Lung (tissue), 12 donors: Measurements from ENCODE around the gene TP63. TPM values are rescaled to one million over a fixed set of nuclear protein-coding genes. Genes with fewer than 3 reads are reported as not detected.
A peak's percentile ranks its signal among the peaks of the same experiment; 100 is the strongest.

Experiments used
- ATAC-seq: fragments of 200-7000 bp; cut with Tn5 transposase; one replicate; pipeline ENCODE4 v1.9.1; 2020; ENCODE audit warnings: moderate number of reproducible peaks; ENCODE audit not compliant: insufficient read depth, low FRiP score
- DNase-seq, 3 donors: peaks; one replicate each; pipeline ENCODE4 v3.0.0-alpha.2; 2013 to 2017
- H3K27ac ChIP-seq, 2 donors: one replicate each; pipeline ENCODE4 v1.5.1; 2013; ENCODE audit warnings: mild to moderate bottlenecking in 2 of 2, moderate library complexity in 2 of 2, control low read depth in 1 of 2, inconsistent platforms in 1 of 2, low read depth in 1 of 2, low read length in 1 of 2
- H3K27me3 ChIP-seq, 3 donors: one replicate each; pipeline ENCODE4 v1.5.1; 2013; ENCODE audit warnings: low read length in 2 of 3; ENCODE audit not compliant: control insufficient read depth in 3 of 3, insufficient read depth in 3 of 3
- H3K36me3 ChIP-seq, 4 donors: one replicate each; pipeline ENCODE4 v1.5.1; 2013; ENCODE audit warnings: low read length in 4 of 4, mild to moderate bottlenecking in 1 of 4, moderate library complexity in 1 of 4; ENCODE audit not compliant: control insufficient read depth in 4 of 4, insufficient read depth in 4 of 4
- H3K4me1 ChIP-seq, 5 donors: one replicate each; pipeline ENCODE4 v1.5.1; 2013; ENCODE audit warnings: low read length in 5 of 5, mild to moderate bottlenecking in 2 of 5, moderate library complexity in 1 of 5; ENCODE audit not compliant: control insufficient read depth in 5 of 5, insufficient read depth in 5 of 5
- H3K4me3 ChIP-seq: one replicate; pipeline ENCODE4 v1.5.1; 2013; ENCODE audit warnings: mild to moderate bottlenecking, control low read depth, moderate library complexity
- H3K9ac ChIP-seq, 2 donors: one replicate each; pipeline ENCODE4 v1.5.1; 2013; ENCODE audit warnings: low read length in 2 of 2, control low read depth in 1 of 2; ENCODE audit not compliant: insufficient read depth in 1 of 2
- H3K9me3 ChIP-seq, 4 donors: one replicate each; pipeline ENCODE4 v1.5.1; 2013; ENCODE audit warnings: low read length in 3 of 4, mild to moderate bottlenecking in 1 of 4, moderate library complexity in 1 of 4; ENCODE audit not compliant: control insufficient read depth in 4 of 4, insufficient read depth in 3 of 4
- CTCF ChIP-seq: IDR thresholded peaks from 2 replicates; pipeline ENCODE4 v1.5.1; 2012; ENCODE audit warnings: mild to moderate bottlenecking; ENCODE audit errors: control extremely low read depth, extremely low read depth
- WGBS, 2 donors: extraction: QIAGEN DNeasy Blood & Tissue Kit; methylation state at CpG; one replicate each; pipeline ENCODE4 v1.1.7; 2013; 5-methylcytosine and 5-hydroxymethylcytosine counted together
- polyA plus RNA-seq, 2 donors: library from polyadenylated mRNA; stranded (reverse); fragments of 200-250 nt; gene quantifications; one replicate each; pipeline ENCODE4 v1.2.1, GENCODE V29; 2013
- total RNA-seq, 2 donors: library from RNA; depleted of rRNA in 1 of 2; stranded (reverse); fragments of >200 nt in 1 of 2; gene quantifications; one replicate each; pipeline ENCODE4 v1.2.1, GENCODE V29; 2014 to 2021
- donor health status: control.
- donor health status: control.
- donor health status: Bipolar disorder and iron deficiency.
- donor health status: healthy.
- donor health status: DM: yes; HTN: yes; CAD: no.

Gene TP63
- total and polyA plus RNA-seq, 4 donors = 1.1 to 12.3 (median 2.7) TPM

DNA sequence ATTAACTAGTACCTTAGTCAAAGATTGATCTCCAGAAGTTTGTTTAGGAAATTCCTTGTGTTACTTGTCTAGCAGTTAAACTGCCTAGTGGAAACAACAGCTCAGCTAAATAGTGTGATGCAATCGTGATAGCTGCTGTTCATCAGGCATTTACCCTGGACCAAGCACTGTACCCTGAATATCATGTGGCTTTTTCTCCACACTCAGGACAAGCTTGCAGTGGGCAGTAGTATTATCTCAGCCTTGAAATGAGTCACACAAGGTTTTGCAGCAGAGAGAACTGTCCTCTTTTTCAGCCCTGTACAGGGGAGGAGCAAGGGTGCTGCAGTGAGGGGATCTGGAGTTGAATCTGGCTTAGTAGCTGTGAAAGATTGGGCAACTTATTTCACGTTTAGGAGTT, 208.4 kb downstream of the TP63 start:
- Histone ChIP-seq H3K9me3 (peaks cover 0 to 2% (median 0%) of the 10 kb centered on the region in 4 donors), H3K4me1 (peaks cover 0 to under 1% (median 0%) of the 10 kb centered on the region in 5 donors), H3K4me3 (no peak overlapping the region), H3K27ac (no peak overlapping the region), H3K9ac (no peak overlapping the region), H3K27me3 (no peaks in the 10 kb centered on the region), H3K36me3 (no peaks in the 10 kb centered on the region)
- DNase-seq (peak in 1 of 3 donors; percentile 44), ATAC-seq (no peak)
- 58 to 61% methylated on average over 2 of the region's 2 CpGs for WGBS, 2 donors
- no peak for TF ChIP-seq CTCF

DNA sequence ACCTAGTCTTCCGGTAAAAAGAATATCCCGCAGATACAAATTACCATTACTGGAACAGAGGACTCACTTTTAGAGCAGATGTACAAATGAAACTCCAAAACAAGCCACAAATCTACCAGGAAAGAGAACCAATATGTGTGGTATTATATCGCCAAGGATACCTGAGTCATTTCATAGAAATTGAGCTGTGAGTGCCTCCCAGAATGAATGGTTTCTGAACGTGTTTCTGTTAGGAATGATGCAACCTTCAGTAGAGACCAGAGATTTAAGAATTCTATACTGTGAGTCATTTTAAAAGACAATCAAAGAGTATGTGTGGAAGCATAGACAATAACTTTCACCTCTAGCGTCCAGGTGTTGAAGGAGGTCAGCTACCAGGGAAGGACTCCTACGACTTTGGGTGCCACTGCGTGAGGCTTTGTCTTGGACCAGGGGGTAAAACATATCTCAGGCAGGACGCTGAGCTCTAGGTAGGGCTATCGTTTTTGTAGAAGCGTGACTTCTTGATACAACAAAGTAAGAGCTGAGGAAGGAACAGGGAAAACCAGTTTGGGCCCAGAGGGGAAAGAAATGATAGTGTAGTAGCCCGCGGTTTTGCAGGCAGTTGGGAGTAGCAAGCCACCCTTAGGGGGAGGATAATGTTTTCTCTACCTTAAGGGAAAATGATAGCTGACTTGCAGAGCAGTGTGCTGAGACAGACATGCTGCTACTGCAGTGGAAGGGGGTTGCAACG, 210.4 kb downstream of the TP63 start:
- no peak overlapping the region for H3K27ac ChIP-seq
- H3K9me3 ChIP-seq = peaks cover 0 to 2% (median 0%) of the 10 kb centered on the region in 4 donors
- no peak for ATAC-seq
- H3K4me1 ChIP-seq = peaks cover 0 to 5% (median 0%) of the 10 kb centered on the region in 5 donors
- no peak for TF ChIP-seq CTCF
- H3K4me3 ChIP-seq = no peak overlapping the region
- DNase-seq = peak in 2 of 3 donors; percentile 10 to 48
- 75 to 87% methylated on average over 13 of the region's 13 CpGs for WGBS, 2 donors
- no peak overlapping the region for H3K9ac ChIP-seq
- H3K36me3 ChIP-seq = no peaks in the 10 kb centered on the region
- H3K27me3 ChIP-seq = no peaks in the 10 kb centered on the region

DNA sequence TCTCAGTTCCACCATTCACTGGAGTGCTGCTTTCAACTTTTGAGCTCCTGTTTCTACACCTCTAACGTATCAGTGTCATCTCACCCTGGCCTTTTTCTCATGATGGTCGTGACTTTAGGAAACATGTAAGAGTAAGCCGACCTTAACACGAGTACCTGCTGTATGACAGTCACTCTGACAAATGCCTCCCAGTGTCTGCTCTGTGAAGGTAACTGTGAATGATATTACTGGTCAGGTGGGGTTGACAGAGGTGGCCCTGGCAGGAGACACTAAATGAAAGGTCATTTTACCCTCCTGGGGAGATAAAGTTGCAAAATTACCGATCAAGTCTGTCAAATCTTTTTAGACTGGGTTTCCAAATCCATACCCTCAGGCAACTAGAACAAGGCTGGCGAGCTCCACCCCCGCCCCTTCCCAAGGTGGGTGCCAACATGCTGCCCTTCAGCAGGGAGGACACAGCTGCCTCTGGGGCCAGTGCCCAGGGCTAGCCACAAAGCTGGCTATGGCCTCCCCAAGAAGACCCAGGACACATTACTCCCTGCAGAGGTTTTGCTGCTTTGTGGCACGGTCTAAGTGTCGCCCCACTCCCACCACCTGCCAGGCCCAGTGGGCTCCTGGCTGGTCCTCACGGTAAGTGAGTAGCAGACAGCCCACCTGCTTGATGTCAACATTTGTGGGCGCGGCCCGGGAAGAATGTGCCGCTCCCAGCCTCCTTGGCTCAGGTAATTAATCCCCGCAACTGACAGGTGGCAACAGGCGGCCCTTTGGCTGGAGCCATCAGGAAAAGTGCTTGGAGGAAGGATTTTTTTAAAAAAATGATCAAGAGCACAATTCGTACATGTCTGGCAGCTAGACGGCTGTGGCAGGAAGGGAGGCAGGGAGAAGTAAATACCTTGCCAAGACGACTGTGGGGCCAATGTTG, 211.8 kb downstream of the TP63 start:
- H3K27me3 ChIP-seq = no peaks in the 10 kb centered on the region
- H3K9me3 ChIP-seq = peaks cover 0 to 2% (median 0%) of the 10 kb centered on the region in 4 donors
- ATAC-seq (no peak), DNase-seq (no peak)
- H3K27ac ChIP-seq = no peak overlapping the region
- H3K4me1 ChIP-seq = peaks cover 0 to 5% (median 0%) of the 10 kb centered on the region in 5 donors
- no peak overlapping the region for H3K4me3 ChIP-seq
- H3K9ac ChIP-seq = no peak overlapping the region
- WGBS, 2 donors = 81 to 85% methylated on average over 19 of the region's 19 CpGs
- no peak for TF ChIP-seq CTCF
- H3K36me3 ChIP-seq = no peaks in the 10 kb centered on the region
